Measurements from ENCODE around the gene MYLK3.

Gene MYLK3

GRCh38 chr16:46731691-46732555 is 16.2 kb downstream of the MYLK3 start:
- no peak overlapping the region for H3K27ac ChIP-seq
- TF ChIP-seq, protein P1, sequence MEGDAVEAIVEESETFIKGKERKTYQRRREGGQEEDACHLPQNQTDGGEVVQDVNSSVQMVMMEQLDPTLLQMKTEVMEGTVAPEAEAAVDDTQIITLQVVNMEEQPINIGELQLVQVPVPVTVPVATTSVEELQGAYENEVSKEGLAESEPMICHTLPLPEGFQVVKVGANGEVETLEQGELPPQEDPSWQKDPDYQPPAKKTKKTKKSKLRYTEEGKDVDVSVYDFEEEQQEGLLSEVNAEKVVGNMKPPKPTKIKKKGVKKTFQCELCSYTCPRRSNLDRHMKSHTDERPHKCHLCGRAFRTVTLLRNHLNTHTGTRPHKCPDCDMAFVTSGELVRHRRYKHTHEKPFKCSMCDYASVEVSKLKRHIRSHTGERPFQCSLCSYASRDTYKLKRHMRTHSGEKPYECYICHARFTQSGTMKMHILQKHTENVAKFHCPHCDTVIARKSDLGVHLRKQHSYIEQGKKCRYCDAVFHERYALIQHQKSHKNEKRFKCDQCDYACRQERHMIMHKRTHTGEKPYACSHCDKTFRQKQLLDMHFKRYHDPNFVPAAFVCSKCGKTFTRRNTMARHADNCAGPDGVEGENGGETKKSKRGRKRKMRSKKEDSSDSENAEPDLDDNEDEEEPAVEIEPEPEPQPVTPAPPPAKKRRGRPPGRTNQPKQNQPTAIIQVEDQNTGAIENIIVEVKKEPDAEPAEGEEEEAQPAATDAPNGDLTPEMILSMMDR (conservative IDR thresholded peaks at IDR 0.05) = no peak

DNA sequence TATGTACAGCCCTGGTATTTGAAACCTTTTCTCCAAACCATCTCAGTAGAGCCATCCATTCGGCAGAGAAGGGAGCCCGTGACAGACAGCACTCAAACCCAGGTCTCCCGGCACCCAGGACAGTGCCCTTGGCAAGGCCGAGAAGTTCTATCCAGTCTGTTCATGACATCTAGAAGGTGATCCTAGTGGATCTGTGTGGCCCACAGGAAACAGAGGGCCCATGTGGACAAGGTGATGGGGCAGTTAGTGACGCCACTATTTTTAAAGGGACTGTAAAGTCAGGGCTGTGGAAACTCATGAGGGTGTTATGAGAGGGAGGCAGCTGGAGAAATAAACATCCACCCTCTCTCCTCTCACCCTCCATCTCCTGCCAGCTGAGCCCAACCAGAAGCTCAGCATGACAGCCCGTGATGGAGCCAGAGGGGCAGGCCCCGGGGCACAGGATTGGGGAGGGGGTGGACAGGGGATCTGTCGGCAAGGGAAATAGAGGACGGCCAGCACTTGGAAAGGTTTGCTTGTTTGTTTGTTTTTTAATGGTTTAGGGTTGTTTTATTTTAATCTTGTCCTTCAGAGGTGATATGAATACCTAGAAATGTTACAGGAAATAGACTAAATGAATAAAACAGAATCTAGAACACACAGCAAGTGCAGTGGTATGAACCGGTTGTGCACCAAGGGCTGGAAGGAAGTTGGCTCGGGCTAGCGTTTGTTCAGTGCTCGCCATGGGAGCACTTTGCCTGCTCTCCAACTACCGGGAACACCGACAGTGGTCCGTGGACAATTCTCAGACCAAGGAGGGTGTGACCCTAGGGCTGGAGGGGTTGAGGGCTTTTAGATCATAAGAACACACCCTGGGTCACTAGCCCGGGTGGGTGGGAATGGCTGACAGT is 17.1 kb downstream of the MYLK3 start:
- no peak overlapping the region for H3K27ac ChIP-seq
- TF ChIP-seq, protein P1 (conservative IDR thresholded peaks at IDR 0.05) = no peak

GRCh38 chr16:46730126-46730525 is 18.0 kb downstream of the MYLK3 start:
- TF ChIP-seq, protein P1 (conservative IDR thresholded peaks at IDR 0.05) = no peak

GRCh38 chr16:46729326-46729995 is 18.7 kb downstream of the MYLK3 start:
- no peak overlapping the region for H3K27ac ChIP-seq
- TF ChIP-seq, protein P1 (conservative IDR thresholded peaks at IDR 0.05) = no peak

More at GRCh38 chr16:46730126-46730525, 18.0 kb downstream of the MYLK3 start:
- no peak overlapping the region for H3K27ac ChIP-seq

DNA sequence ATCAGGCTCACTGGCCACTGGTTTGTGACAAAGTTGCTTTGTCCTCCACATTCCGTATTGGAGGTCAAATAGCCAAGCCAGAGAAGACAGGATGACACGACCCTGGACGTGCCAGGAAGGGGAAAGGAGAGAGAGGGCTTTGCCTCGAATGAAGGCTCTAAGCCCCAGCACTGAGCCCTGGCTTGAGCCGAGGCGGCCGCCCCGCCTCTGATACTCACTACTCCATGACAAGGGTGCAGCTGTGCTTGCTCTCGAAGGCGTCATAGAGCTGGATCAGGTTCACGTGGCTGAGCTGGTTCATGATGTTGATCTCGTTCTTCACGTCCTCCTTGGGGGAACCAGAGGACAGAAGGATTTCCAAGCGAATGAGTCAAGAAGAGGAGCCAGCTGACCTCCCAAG is 19.3 kb downstream of the MYLK3 start:
- TF ChIP-seq, protein P1 (conservative IDR thresholded peaks at IDR 0.05) = no peak
- no peak overlapping the region for H3K27ac ChIP-seq

DNA sequence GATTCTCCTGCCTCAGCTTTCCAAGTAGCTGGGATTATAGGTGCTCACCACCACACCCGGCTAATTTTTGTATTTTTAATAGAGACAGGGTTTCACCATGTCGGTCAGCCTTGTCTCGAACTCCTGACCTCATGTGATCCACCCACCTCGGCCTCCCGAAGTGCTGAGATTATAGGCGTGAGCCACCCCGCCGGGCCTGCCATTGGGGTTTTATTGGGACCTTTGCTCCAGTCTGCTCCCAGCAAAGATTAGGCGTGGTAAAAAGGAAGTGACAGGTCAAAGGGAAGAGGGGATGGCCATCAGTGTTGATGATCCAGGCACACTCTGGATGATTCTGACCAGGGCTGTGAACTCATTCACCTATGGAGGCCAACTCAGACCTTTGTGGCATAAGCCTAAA is 20.5 kb downstream of the MYLK3 start:
- no peak overlapping the region for H3K27ac ChIP-seq
- TF ChIP-seq, protein P1 (conservative IDR thresholded peaks at IDR 0.05) = no peak

- TF ChIP-seq, protein P1 (conservative IDR thresholded peaks at IDR 0.05) = no peak
- H3K27ac ChIP-seq = no peak overlapping the region
Measured at GRCh38 chr16:46727184-46727583, 21.0 kb downstream of the MYLK3 start.
